Measurements from ENCODE around the gene HOXD3. TPM values are rescaled to one million over a fixed set of nuclear protein-coding genes. Genes with fewer than 3 reads are reported as not detected.

The HOXD3 gene
- total RNA-seq, 4 donors from 2014 or later, result 0.40 to 2.9 (median 1.5) TPM; not detected in 1

DNA sequence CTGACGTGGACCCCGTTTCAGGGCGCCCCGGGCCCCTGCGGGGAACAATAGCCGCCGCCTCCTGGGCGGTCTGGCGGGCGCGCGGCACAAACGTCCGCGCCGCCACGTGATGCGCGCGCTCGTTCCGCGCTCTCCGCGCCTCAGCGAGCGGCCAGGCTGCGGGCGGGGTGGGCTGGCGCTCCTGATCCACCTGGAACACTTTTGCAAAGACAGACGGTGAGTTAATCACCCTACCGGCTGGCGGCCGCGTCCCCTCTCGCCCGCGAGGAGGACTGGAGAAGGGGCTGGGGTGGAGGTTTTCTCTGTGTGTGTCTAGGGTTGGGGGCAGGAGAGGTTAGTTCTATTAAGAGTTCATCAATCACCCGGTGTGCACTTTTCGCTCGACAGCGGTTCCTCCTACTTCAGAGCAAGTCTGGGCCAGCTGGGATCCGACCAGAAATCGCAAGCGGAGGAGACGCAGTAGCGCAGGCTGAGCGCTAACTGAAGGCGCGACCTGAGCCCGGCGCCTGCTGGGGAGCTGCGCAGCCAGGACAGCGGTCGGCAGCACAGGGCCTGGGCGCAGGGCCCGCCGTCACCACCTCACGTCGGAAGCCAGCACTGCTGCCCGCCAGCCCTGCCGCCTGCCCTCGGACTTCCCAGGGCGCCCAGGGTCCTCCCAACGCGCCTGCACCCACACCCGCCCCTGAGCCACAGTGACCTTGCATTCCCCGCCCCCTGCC lies 21.1 kb downstream of the HOXD3 start:
- intact Hi-C loops (cut with DNase I), result no loop called here
- Histone ChIP-seq H3K27me3 (peaks cover 21 to 99% (median 29%) of the 10 kb centered on the region in 4 donors), H3K27ac (peak overlapping the region; percentile 40 to 68 (median 58)), H3K9me3 (no peaks in the 10 kb centered on the region), H3K4me3 (peak overlapping the region; percentile 23 to 60 (median 33)), H3K36me3 (no peaks in the 10 kb centered on the region), H3K4me1 (peaks cover 3 to 24% (median 7%) of the 10 kb centered on the region in 3 donors)
- no peak for DNase-seq
- TF ChIP-seq, protein P1, sequence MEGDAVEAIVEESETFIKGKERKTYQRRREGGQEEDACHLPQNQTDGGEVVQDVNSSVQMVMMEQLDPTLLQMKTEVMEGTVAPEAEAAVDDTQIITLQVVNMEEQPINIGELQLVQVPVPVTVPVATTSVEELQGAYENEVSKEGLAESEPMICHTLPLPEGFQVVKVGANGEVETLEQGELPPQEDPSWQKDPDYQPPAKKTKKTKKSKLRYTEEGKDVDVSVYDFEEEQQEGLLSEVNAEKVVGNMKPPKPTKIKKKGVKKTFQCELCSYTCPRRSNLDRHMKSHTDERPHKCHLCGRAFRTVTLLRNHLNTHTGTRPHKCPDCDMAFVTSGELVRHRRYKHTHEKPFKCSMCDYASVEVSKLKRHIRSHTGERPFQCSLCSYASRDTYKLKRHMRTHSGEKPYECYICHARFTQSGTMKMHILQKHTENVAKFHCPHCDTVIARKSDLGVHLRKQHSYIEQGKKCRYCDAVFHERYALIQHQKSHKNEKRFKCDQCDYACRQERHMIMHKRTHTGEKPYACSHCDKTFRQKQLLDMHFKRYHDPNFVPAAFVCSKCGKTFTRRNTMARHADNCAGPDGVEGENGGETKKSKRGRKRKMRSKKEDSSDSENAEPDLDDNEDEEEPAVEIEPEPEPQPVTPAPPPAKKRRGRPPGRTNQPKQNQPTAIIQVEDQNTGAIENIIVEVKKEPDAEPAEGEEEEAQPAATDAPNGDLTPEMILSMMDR (IDR thresholded peaks at IDR 0.05), result no peak
- no peak for TF ChIP-seq POLR2A (IDR thresholded peaks at IDR 0.05)
- 0% methylated on average over 20 of the region's 68 CpGs; no CpG with 5 or more reads in 1 of the 2 donors for WGBS, 2 donors

DNA sequence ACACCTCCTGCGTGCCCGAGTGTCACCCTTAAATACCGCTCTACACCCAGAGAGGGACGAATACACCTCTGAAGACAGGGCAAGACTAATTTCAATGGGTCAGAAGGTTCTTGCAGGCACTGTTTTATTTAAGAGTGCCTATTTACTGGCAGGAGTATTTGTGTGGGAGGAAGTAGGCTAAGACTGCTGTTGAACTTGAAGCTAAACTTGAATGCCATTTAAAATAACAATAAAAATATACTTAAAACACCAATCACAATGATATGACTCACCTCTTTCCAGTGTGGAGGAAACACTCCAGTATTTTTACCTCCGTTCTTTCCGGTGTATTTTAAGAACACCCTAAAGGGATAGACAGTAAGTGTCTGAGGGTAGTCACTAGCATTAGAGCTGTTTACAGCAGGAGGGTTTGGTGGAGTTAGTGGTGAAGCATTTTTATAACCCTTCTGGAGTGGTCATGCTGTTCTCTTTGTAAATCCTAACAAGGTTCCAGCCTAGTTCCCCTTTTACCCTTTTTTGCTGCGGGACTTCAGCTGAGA lies 21.7 kb downstream of the HOXD3 start:
- TF ChIP-seq POLR2A (IDR thresholded peaks at IDR 0.05), result no peak
- TF ChIP-seq, protein P1 (IDR thresholded peaks at IDR 0.05), result no peak
- 17 to 23% methylated on average over 6 to 7 of the region's 7 CpGs for WGBS, 2 donors
- no peak for DNase-seq
- Histone ChIP-seq H3K4me1 (peaks cover 3 to 24% (median 7%) of the 10 kb centered on the region in 3 donors), H3K4me3 (peak overlapping the region; percentile 23 to 60 (median 33)), H3K9me3 (no peaks in the 10 kb centered on the region), H3K27me3 (peaks cover 16 to 99% (median 27%) of the 10 kb centered on the region in 4 donors), H3K27ac (peak overlapping the region in 3 of 4 donors; percentile 50 to 68 (median 67)), H3K36me3 (no peaks in the 10 kb centered on the region)
- intact Hi-C loops (cut with DNase I), result no loop called here

DNA sequence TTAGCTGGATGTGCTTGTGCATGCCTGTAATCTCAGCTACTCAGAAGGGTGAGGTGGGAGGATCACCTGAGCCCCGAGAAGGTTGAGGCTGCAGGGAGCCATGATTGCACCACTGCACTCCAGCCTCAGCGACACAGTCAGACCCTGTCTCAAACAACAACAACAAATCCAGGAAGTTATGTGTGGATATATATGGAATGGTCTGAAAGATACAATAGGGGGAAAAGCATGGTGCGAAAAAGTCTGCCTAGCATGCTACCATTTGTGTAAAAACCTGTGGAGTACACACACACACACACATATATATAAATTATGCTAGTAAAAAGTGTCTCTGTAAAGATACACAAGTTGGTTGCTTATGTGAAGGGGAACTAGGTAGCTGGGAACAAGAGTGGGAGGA lies 24.4 kb downstream of the HOXD3 start:
- no peak for DNase-seq
- peaks cover 7 to 99% (median 12%) of the 10 kb centered on the region in 4 donors for H3K27me3 ChIP-seq
- no peaks in the 10 kb centered on the region for H3K9me3 ChIP-seq
- peaks cover 3 to 17% (median 7%) of the 10 kb centered on the region in 3 donors for H3K4me1 ChIP-seq
- TF ChIP-seq, protein P1 (IDR thresholded peaks at IDR 0.05), result no peak
- TF ChIP-seq POLR2A (IDR thresholded peaks at IDR 0.05), result no peak
- no peak overlapping the region for H3K27ac ChIP-seq
- intact Hi-C loops (cut with DNase I), result no loop called here
- WGBS, 2 donors, result 53 to 54% methylated on average over 3 of the region's 3 CpGs
- no peaks in the 10 kb centered on the region for H3K36me3 ChIP-seq
- no peak overlapping the region for H3K4me3 ChIP-seq

DNA sequence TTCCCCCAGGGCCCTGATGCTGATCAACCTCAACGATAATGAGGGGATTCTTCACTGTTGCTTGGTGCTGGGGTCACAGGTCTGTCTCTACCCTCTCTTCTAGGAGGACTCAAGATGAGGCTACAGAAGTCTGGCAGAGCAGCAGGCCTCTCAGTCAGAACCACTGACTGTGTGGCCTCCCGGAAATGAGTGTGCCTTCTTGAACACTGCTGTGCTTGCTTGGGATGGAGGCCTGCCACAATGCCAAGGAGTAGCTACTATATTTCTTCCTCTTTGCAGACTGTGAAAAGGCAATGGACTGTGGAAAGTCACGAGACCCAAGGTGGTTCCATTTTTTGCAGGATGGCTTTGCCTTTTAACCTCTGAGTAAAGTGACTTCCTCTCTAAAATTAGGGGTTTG lies 25.6 kb downstream of the HOXD3 start:
- H3K27ac ChIP-seq, result no peak overlapping the region
- WGBS, 2 donors, result 72 to 100% methylated on average over 1 to 3 of the region's 3 CpGs
- peaks cover 4 to 99% (median 11%) of the 10 kb centered on the region in 4 donors for H3K27me3 ChIP-seq
- no peak overlapping the region for H3K4me3 ChIP-seq
- TF ChIP-seq, protein P1 (IDR thresholded peaks at IDR 0.05), result no peak
- no peak for TF ChIP-seq POLR2A (IDR thresholded peaks at IDR 0.05)
- H3K36me3 ChIP-seq, result no peaks in the 10 kb centered on the region
- peaks cover 3 to 20% (median 8%) of the 10 kb centered on the region in 3 donors for H3K4me1 ChIP-seq
- intact Hi-C loops (cut with DNase I), result no loop called here
- H3K9me3 ChIP-seq, result no peaks in the 10 kb centered on the region
- no peak for DNase-seq

DNA sequence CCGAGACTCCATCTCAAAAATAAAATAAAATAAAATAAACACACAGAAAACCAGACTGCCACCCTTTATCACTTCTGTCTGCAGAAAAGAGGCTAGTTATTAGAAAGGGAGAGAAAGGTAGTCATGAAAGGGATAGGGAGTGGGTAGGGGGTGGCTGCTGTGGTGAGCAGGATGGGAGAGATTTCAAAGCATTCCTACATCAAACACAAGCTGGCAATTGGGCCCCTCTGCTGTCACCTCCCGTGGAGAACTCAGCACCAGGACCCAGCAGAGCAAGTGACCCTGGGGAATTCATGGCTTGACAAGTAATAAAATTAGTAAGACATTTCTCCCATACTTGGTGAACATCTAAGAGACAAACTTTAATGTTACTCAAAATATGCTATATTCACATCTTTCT lies 27.6 kb downstream of the HOXD3 start:
- H3K36me3 ChIP-seq, result no peaks in the 10 kb centered on the region
- no peaks in the 10 kb centered on the region for H3K9me3 ChIP-seq
- intact Hi-C loops (cut with DNase I), result no loop called here
- no peak overlapping the region for H3K4me3 ChIP-seq
- WGBS, 2 donors, result 58% methylated on average over 2 of the region's 2 CpGs
- DNase-seq, result no peak
- no peak overlapping the region for H3K27ac ChIP-seq
- peaks cover 10 to 26% (median 18%) of the 10 kb centered on the region in 3 donors for H3K4me1 ChIP-seq
- H3K27me3 ChIP-seq, result peaks cover 6 to 99% (median 14%) of the 10 kb centered on the region in 4 donors
- no peak for TF ChIP-seq POLR2A (IDR thresholded peaks at IDR 0.05)
- TF ChIP-seq, protein P1 (IDR thresholded peaks at IDR 0.05), result no peak

All from esophagus squamous epithelium (tissue), 5 donors.